Testis (tissue), 2 donors: ENCODE results near the gene POLR2A.

Experiments used
- POLR2A ChIP-seq: fragments of 450-650 bp; IDR thresholded peaks from one replicate; pipeline ENCODE4 v1.6.1; 2017; ENCODE audit warnings: antibody characterized with exemption, mild to moderate bottlenecking, moderate library complexity
- TF ChIP-seq, protein P1 (sequence below), 3 experiments: fragments of 450-650 bp in 2 of 3; fragments of 200-600 bp in 1 of 3; sonication (generic) in 1 of 3; IDR thresholded peaks; one replicate each; pipeline ENCODE4 v1.5.1; 2016 to 2019; ENCODE audit warnings: antibody characterized with exemption in 3 of 3, mild to moderate bottlenecking in 2 of 3, moderate library complexity in 1 of 3

DNA sequence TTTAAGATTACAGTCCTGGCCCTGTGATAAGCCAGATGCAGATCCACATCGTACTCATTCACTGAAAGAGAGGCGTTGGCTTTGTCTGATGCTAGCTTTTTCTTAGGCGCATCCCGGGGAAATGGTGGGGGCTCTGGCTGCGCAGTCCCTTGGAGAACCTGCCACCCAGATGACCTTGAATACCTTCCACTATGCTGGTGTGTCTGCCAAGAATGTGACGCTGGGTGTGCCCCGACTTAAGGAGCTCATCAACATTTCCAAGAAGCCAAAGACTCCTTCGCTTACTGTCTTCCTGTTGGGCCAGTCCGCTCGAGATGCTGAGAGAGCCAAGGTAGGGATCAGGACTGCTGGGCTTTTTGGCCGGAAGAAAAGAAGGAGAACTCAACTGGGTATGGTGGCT, 24.0 kb downstream of the POLR2A start:
- TF ChIP-seq, protein P1, sequence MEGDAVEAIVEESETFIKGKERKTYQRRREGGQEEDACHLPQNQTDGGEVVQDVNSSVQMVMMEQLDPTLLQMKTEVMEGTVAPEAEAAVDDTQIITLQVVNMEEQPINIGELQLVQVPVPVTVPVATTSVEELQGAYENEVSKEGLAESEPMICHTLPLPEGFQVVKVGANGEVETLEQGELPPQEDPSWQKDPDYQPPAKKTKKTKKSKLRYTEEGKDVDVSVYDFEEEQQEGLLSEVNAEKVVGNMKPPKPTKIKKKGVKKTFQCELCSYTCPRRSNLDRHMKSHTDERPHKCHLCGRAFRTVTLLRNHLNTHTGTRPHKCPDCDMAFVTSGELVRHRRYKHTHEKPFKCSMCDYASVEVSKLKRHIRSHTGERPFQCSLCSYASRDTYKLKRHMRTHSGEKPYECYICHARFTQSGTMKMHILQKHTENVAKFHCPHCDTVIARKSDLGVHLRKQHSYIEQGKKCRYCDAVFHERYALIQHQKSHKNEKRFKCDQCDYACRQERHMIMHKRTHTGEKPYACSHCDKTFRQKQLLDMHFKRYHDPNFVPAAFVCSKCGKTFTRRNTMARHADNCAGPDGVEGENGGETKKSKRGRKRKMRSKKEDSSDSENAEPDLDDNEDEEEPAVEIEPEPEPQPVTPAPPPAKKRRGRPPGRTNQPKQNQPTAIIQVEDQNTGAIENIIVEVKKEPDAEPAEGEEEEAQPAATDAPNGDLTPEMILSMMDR (IDR thresholded peaks at IDR 0.05), result no peak
- TF ChIP-seq POLR2A, result no peak
